Lower leg skin (tissue), 3 donors: Measurements from ENCODE around the gene STX11.

Experiments
- CTCF ChIP-seq, 3 donors: fragments of 450-650 bp; IDR thresholded peaks; one replicate each; pipeline ENCODE4 v1.5.1; 2016; ENCODE audit warnings: antibody characterized with exemption in 3 of 3, mild to moderate bottlenecking in 3 of 3, moderate library complexity in 2 of 3
- POLR2A ChIP-seq, 2 donors: fragments of 450-650 bp; IDR thresholded peaks; one replicate each; pipeline ENCODE4 v1.6.1; 2016 to 2017; ENCODE audit warnings: antibody characterized with exemption in 2 of 2, mild to moderate bottlenecking in 1 of 2, moderate library complexity in 1 of 2

GRCh38 chr6:144134176-144134575 lies 16.1 kb upstream of the STX11 start:
- TF ChIP-seq POLR2A (IDR thresholded peaks at IDR 0.05) (no peak), CTCF (IDR thresholded peaks at IDR 0.05) (no peak)
